HCT116 (cell line): ENCODE results near the gene METTL26. TPM values are rescaled to one million over a fixed set of nuclear protein-coding genes. Genes with fewer than 3 reads are reported as not detected.

Experiments used
- ATAC-seq: fragments of 200-7000 bp; cut with Tn5 transposase; 2 replicates; pipeline ENCODE4 v1.9.1; 2020; ENCODE audit warnings: mild to moderate bottlenecking, moderate library complexity
- BruUV-seq: library from RNA; stranded (reverse); fragments of 400-500 nt; replicated peaks from 2 replicates; lab custom pipeline; 2021; lab: Mats Ljungman, UMichigan
- CTCF ChIA-PET: fragments of 300-600 bp; sonication (Branson Sonifier 250); formaldehyde crosslinking; loops from one replicate; lab custom pipeline; 2021; ENCODE audit warnings: antibody characterized with exemption; lab: Charles Lee
- POLR2A ChIA-PET: fragments of 300-600, 350-600 bp; sonication (Branson Sonifier 250); formaldehyde crosslinking; loops from one replicate; lab custom pipeline; 2021; ENCODE audit warnings: antibody characterized with exemption; lab: Charles Lee
- RAD21 ChIA-PET, 2 experiments: fragments of 300-600 bp; sonication (Branson Sonifier 250); formaldehyde crosslinking; loops; one replicate each; lab custom pipeline; 2023; ENCODE audit warnings: low total read pairs in 2 of 2; ENCODE audit not compliant: uncharacterized antibody in 2 of 2, unreplicated experiment in 2 of 2, low non-redundant PET in 1 of 2; lab: Charles Lee
- DNase-seq: peaks from one replicate; pipeline ENCODE4 v3.0.0-alpha.2; 2010; ENCODE audit warnings: low read depth, low spot score
- H2AFZ ChIP-seq: fragments of 200-600 bp; shearing (Covaris generic), sonication (generic); 2 replicates; pipeline ENCODE4 v1.6.1; 2017; ENCODE audit warnings: low read depth, mixed run types, mixed read lengths, antibody characterized with exemption, low read length; ENCODE audit not compliant: poor library complexity, severe bottlenecking
- H3K27ac ChIP-seq: 2 replicates; pipeline ENCODE4 v1.5.1; 2012; ENCODE audit warnings: low read depth, low read length
- H3K27me3 ChIP-seq: fragments of 200-600 bp; sonication (generic); 2 replicates; pipeline ENCODE4 v1.6.1; 2016; ENCODE audit warnings: mixed run types, low read length, mixed read lengths; ENCODE audit not compliant: insufficient read depth
- H3K36me3 ChIP-seq, 2 experiments: fragments of 200-500 bp in 1 of 2; fragments of 200-600 bp in 1 of 2; sonication (Bioruptor generic) in 1 of 2; sonication (generic) in 1 of 2; 2 replicates each; pipeline versions ENCODE4 v1.5.1 to v1.6.1; 2014 to 2016; ENCODE audit warnings: low read length in 2 of 2, inconsistent platforms in 1 of 2, mixed read lengths in 1 of 2, mixed run types in 1 of 2; ENCODE audit not compliant: insufficient read depth in 2 of 2, control insufficient read depth in 1 of 2
- H3K4me1 ChIP-seq, 2 experiments: fragments of 200-600 bp in 1 of 2; sonication (generic) in 1 of 2; 2 replicates each; pipeline versions ENCODE4 v1.5.1 to v1.6.1; 2012 to 2017; ENCODE audit warnings: low read length in 2 of 2, inconsistent platforms in 1 of 2, mild to moderate bottlenecking in 1 of 2, mixed read lengths in 1 of 2, mixed run types in 1 of 2, moderate library complexity in 1 of 2; ENCODE audit not compliant: insufficient read depth in 2 of 2, control insufficient read depth in 1 of 2
- H3K4me2 ChIP-seq: fragments of 200-600 bp; sonication (generic); 2 replicates; pipeline ENCODE4 v1.6.1; 2017; ENCODE audit warnings: mixed run types, low read length, mixed read lengths
- H3K4me3 ChIP-seq, 2 experiments: fragments of 200-600 bp in 1 of 2; sonication (generic) in 1 of 2; replicated peaks in 1 of 2; 2 replicates each; pipeline ENCODE4 v1.5.1; 2011 to 2016; ENCODE audit warnings: low read length in 2 of 2, control low read depth in 1 of 2, low read depth in 1 of 2, mild to moderate bottlenecking in 1 of 2, mixed read lengths in 1 of 2, mixed run types in 1 of 2
- H3K79me2 ChIP-seq: fragments of 200-600 bp; sonication (generic); 2 replicates; pipeline ENCODE4 v1.6.1; 2017; ENCODE audit warnings: mild to moderate bottlenecking, mixed run types, low read length, moderate library complexity, mixed read lengths; ENCODE audit not compliant: insufficient read depth
- H3K9ac ChIP-seq: fragments of 200-600 bp; sonication (generic); 2 replicates; pipeline ENCODE4 v1.6.1; 2016; ENCODE audit warnings: low read length, mixed read lengths
- H3K9me2 ChIP-seq: fragments of 200-600 bp; sonication (generic), shearing (Covaris generic); 2 replicates; pipeline ENCODE4 v1.6.1; 2017; ENCODE audit warnings: mixed run types, mild to moderate bottlenecking, moderate library complexity; ENCODE audit not compliant: insufficient read depth
- H3K9me3 ChIP-seq, 2 experiments: fragments of 200-500 bp in 1 of 2; fragments of 200-600 bp in 1 of 2; sonication (Bioruptor generic) in 1 of 2; sonication (generic) in 1 of 2; 2 replicates each; pipeline ENCODE4 v1.6.1; 2014 to 2017; ENCODE audit warnings: low read length in 2 of 2, mixed read lengths in 2 of 2, inconsistent platforms in 1 of 2, low read depth in 1 of 2, mild to moderate bottlenecking in 1 of 2, mixed run types in 1 of 2, moderate library complexity in 1 of 2; ENCODE audit not compliant: control insufficient read depth in 1 of 2, insufficient read depth in 1 of 2
- H4K20me1 ChIP-seq: fragments of 200-600 bp; sonication (generic), shearing (Covaris generic); 2 replicates; pipeline ENCODE4 v1.6.1; 2017; ENCODE audit warnings: mixed run types, mild to moderate bottlenecking, moderate library complexity; ENCODE audit not compliant: insufficient read depth
- CBX3 ChIP-seq: IDR thresholded peaks from 2 replicates; pipeline ENCODE4 v1.6.1; 2012; ENCODE audit warnings: low read depth
- CEBPB ChIP-seq: IDR thresholded peaks from 2 replicates; pipeline ENCODE4 v1.6.1; 2012; ENCODE audit warnings: low read depth
- CTCF ChIP-seq, 3 experiments: fragments of 200-600 bp in 1 of 3; sonication (generic) in 1 of 3; IDR thresholded peaks in 2 of 3; conservative IDR thresholded peaks in 1 of 3; 2 replicates each; pipeline ENCODE4 v1.5.1; 2012 to 2017; ENCODE audit warnings: low read depth in 2 of 3, low read length in 2 of 3, antibody characterized with exemption in 1 of 3, borderline replicate concordance in 1 of 3, control low read depth in 1 of 3, mild to moderate bottlenecking in 1 of 3, mixed read lengths in 1 of 3, mixed run types in 1 of 3, moderate library complexity in 1 of 3; ENCODE audit not compliant: insufficient read depth in 1 of 3
- EGR1 ChIP-seq: IDR thresholded peaks from 2 replicates; pipeline ENCODE4 v1.6.1; 2012; ENCODE audit warnings: low read depth
- EZH2 ChIP-seq: fragments of 200-600 bp; sonication (generic); IDR thresholded peaks from 2 replicates; pipeline ENCODE4 v1.6.1; 2017; ENCODE audit warnings: antibody characterized with exemption, mixed run types
- JUND ChIP-seq: IDR thresholded peaks from 2 replicates; pipeline ENCODE4 v1.6.1; 2012
- MAX ChIP-seq: IDR thresholded peaks from 2 replicates; pipeline ENCODE4 v1.6.1; 2012
- POLR2AphosphoS5 ChIP-seq: IDR thresholded peaks from 2 replicates; pipeline ENCODE4 v1.6.1; 2011; ENCODE audit warnings: mild to moderate bottlenecking, low read depth, low read length, moderate library complexity
- RAD21 ChIP-seq: IDR thresholded peaks from 2 replicates; pipeline ENCODE4 v1.6.1; 2012; ENCODE audit warnings: low read depth, mild to moderate bottlenecking
- SRF ChIP-seq: IDR thresholded peaks from 2 replicates; pipeline ENCODE4 v1.6.1; 2012; ENCODE audit warnings: low read depth
- YY1 ChIP-seq: IDR thresholded peaks from 2 replicates; pipeline ENCODE4 v1.6.1; 2011; ENCODE audit warnings: low read length, low read depth, moderate library complexity, mild to moderate bottlenecking; ENCODE audit not compliant: insufficient replicate concordance; ENCODE audit errors: extremely low read depth
- ZBTB33 ChIP-seq: IDR thresholded peaks from 2 replicates; pipeline ENCODE4 v1.6.1; 2011; ENCODE audit warnings: mild to moderate bottlenecking, low read length, moderate library complexity; ENCODE audit not compliant: insufficient replicate concordance; ENCODE audit errors: extremely low read depth
- ZFX ChIP-seq: fragments of 450-650 bp; IDR thresholded peaks from 2 replicates; pipeline ENCODE4 v1.6.1; 2017
- intact Hi-C: fragments of 100-400 bp; cut with micrococcal nuclease; formaldehyde crosslinking; loops from 2 replicates; pipeline ENCODE4 v1.10.0; 2022
- total RNA-seq: library from RNA; stranded (reverse); gene quantifications from one replicate; pipeline ENCODE4 v1.2.1, GENCODE V29; 2021; ENCODE audit not compliant: unreplicated experiment

METTL26 gene
- total RNA-seq, 1 experiment from 2014 or later = 85.7 TPM

- no peaks in the 10 kb centered on the region for H3K9me3 ChIP-seq
- H2AFZ ChIP-seq = no peak within 1 kb of the TSS
- intact Hi-C loops = no loop called here
- no peaks in the 10 kb centered on the region for H3K9me2 ChIP-seq
- H4K20me1 ChIP-seq = no peaks in the 10 kb centered on the region
- peaks cover 0 to 10% of the 10 kb centered on the region in 2 experiments; a peak in 1 of 4 replicates for H3K4me1 ChIP-seq
- ATAC-seq (peak; percentile 90), DNase-seq (no peak)
- ChIA-PET CTCF (no interaction called here), POLR2A (no interaction called here), RAD21 (no interaction called here)
- TF ChIP-seq ZFX (no peak), MAX (peak; percentile 50; the same call in 1 of the 2 replicates), EGR1 (peak; percentile 58), CEBPB (no peak), POLR2AphosphoS5 (peak; percentile 69), SRF (no peak), YY1 (peak; percentile 86), JUND (no peak), RAD21 (no peak), ZBTB33 (no peak), CTCF (IDR thresholded peaks at IDR 0.05 in 2 of 3, conservative IDR thresholded peaks at IDR 0.05 in 1 of 3; ENCODE audit: borderline replicate concordance in 1 of 3, insufficient read depth in 1 of 3, low read depth in 2 of 3, low read length in 2 of 3) (peak; percentile 37 to 60 (median 49); a peak in 5 of 6 replicates), EZH2 (no peak), CBX3 (no peak)
- peak within 1 kb of the TSS; percentile 66 to 72 for H3K4me3 ChIP-seq
- H3K79me2 ChIP-seq = peaks cover 26% of the 10 kb centered on the region
- BruUV-seq = no TSS peak
- no peaks in the 10 kb centered on the region for H3K27me3 ChIP-seq
- peak within 1 kb of the TSS; percentile 74 for H3K4me2 ChIP-seq
- peak within 1 kb of the TSS; percentile 78 for H3K27ac ChIP-seq
- H3K9ac ChIP-seq = peak within 1 kb of the TSS; percentile 80
- H3K36me3 ChIP-seq = peaks cover 0 to 4% of the 10 kb centered on the region in 2 experiments; a peak in 1 of 4 replicates
These were observed 31.8 kb upstream of the METTL26 start, which contains the start of gene RHOT2 for GRCh38 chr16:667780-668518. TSS of gene RHOT2 (plus strand) at chr16:668132. CDS start at chr16:668200, 68 bp downstream.
